Superior temporal gyrus (tissue), 1 donor: ENCODE measurements around the gene MAGI2.

Source experiments
- DNase-seq: peaks from one replicate; pipeline ENCODE4 v3.0.0-alpha.2; 2016; ENCODE audit errors: extremely low spot score

The MAGI2 gene

GRCh38 chr7:78095549-78095948 is 1357.9 kb downstream of the MAGI2 start:
- no peak for DNase-seq

DNA sequence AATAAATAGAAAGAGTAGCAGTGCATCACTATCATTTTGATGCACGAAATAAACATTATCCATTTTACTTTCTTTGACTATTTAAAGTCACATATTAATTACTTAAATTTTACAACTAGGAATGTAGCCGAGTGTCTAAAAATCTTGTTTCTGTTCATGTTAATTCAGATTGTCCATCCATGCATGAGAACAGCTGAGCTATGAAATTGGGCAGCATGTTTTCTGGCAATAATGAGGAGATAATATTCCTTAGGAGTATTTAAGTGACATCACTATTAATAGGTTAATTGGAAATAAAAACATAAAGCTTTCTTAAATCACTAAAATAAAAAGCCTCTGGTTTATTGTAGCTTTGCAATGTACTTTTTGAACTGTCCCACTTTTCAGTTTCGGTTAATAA is 1361.1 kb downstream of the MAGI2 start:
- DNase-seq = no peak

DNA sequence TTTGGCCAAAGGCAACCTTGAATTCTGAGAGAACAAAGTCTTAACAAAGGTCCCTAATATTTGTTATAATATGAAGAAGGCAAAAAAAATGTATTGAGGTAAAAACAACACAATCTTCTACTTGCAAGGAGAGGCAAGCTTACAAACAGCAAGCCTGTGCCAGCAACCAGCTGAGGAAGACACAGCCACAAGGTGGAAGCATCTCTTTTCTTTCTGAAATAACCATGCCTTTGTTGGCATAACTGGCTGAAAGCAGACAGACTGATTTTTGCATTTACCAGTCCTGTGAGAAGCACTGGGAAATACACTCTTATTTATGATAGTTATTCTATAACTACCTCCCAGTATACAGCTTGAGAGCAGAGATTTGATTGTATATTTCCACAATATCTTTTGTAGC is 1362.9 kb downstream of the MAGI2 start:
- DNase-seq = peak; percentile 73

DNA sequence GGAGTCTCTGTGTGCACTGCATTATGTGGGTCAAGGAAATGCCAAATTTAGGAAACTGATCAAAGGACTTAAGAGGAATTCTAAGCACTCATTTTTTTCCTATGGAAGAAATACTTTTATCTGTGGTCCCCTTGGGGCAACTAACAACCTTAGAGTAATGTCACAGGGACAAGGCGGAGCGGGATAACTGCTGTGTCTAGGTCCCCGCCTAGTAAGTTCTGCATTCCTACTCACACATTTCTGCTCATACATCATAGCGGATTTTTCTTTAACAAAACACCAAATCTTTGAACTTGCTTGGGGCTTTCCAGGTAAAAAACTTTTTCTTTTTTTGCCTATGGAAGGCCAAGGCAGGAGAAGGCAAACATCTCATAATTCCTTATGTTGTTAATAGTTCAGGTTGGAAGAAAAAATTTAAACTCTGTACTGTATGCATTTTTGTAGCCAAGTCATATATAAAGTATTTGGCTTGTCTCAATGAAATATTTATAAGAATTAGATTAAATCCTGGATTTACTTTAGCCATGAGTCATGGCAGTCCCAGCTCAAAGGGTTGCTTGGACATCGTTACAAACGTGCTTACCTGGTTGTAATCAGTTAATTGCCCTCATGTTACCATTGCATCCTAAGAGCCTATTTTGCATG is 1369.9 kb downstream of the MAGI2 start:
- DNase-seq = no peak

- DNase-seq = no peak
Observed at GRCh38 chr7:78082556-78082955, 1370.9 kb downstream of the MAGI2 start.

DNA sequence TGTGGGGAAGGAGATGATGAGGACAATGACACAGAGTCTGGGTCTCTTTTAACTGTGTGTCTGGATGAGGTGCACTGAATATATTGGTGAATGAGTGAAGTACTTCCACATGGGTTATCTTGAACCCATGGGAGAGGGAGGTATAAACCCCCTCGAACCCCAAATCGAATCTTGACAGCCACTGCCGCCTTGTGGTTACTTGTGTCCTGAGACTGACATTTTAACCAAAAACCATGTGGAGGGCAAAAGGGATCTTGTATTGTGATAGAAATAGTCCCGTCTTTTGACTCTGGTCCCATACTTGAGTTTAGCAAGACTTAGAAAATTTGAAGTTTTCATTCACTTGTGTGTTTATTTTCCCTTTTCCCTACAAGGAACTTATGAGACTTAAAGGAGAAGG is 1371.6 kb downstream of the MAGI2 start:
- DNase-seq = no peak

DNA sequence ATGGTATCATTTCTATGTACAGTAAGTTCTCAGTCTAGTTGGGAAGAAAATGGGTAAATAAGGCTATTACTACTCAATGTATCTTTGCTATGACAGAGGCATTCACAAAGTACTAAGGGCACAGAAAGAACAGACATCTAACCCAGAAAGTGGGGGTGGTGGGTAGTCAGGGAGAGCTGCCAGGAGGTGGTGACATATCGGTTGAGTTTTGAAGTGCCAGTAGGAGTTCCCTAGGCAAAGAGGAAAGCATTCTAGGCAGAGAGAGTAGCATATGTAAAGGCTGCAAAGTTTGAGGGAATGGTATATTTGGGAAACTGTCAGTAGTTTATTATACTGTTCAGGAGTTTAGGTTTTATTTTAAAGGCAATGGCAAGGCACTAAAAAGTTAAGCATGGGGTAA is 1372.1 kb downstream of the MAGI2 start:
- DNase-seq = no peak

- peak; percentile 60 for DNase-seq
Observed at GRCh38 chr7:78080811-78081210, 1372.7 kb downstream of the MAGI2 start.

GRCh38 chr7:78080241-78080640 is 1373.2 kb downstream of the MAGI2 start:
- DNase-seq = no peak

DNA sequence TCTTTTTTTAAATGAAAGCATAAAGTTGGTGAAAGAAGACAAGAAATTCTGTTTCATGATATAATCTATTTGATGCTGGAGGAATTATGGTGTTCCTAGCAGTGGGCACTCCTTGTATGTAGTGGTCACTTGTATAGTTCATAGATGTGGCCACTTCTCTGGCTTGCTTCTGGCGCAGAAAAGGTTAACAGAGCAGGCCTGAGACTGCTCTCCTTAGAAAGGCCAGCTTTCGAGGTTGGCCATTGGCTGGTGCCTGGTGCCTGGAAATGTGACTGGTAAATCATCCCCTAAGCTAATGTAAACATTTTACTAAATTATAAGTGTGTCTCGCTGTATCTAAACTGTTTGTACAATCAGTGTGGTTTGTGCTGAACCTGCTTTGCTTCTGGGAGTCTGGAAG is 1378.8 kb downstream of the MAGI2 start:
- no peak for DNase-seq

GRCh38 chr7:78073609-78074382 is 1379.7 kb downstream of the MAGI2 start:
- DNase-seq = no peak

GRCh38 chr7:78072201-78072590 is 1381.3 kb downstream of the MAGI2 start:
- no peak for DNase-seq

DNA sequence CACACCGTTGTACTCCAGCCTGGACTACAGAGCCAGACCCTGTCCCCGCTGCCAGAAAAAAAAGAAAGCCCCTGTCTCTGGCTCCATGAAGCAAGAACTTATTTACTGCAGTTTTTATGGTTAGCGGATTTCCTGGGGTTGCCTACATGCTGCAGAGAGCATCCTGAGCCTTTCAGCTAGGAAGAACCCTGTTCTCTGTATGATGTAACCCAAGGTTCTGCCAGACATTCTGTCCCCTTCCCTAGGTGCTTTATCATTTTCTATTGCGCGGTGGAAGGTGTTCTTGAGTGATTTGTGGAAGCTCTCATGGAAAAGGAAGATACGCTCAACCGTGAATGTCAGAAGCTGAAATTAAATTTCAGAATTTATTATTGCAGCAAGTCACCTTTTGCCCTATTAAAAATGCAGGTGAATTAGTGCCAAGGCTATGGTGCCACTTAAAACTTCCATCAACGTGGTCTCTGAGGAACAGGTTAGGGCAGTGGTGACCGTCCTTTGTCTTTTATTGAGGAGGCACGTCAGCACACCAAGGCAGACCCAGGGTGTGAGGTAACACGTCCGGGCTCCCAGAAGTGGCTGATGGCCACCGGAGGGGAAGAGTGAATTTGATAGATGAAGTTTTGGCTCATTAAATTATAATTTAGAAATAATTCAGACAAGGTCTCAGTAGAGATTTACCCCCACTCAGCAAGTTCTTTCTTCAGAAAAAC is 1381.8 kb downstream of the MAGI2 start:
- DNase-seq = no peak

- DNase-seq = no peak
Observed at GRCh38 chr7:78066599-78066998, 1386.9 kb downstream of the MAGI2 start.

- DNase-seq = no peak
Observed at GRCh38 chr7:78063758-78064157, 1389.7 kb downstream of the MAGI2 start.

DNA sequence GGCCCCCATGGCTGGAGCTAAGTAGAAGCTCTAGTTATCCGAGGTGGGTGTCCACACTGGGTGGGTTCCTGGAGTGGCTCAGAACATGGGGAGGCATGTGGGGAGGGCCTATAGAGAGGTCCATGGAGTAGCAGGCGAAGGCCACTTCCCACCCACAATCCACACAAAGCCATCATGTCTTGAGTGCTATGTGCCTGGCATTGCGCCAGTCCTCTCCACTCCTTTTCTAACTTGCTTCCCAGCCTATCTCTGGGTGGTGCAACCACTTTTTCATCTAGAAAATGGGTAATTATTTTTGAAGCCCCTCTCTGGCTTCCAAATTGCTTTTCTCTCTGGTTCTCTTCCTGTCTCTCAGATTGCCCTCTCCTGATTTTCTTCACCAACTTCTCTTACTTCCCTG is 1391.3 kb downstream of the MAGI2 start:
- no peak for DNase-seq

DNA sequence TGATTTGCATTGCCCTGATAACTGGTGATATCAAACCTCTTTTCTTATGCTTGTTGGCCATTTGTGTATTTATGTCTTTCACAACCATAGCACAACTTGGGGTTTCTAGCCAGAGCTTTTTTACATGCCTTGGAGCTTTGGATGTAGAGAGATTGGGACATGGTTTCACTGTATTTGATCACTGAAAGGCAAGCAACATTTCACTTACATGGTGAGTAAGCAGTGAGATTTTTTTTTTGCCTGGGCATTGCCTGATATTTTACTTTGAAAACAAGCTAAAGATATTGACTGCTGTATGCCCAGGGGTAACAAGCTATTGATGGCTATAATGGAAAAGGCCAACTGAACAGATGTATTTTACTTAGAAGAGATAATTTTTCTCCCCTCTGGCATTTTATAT is 1395.9 kb downstream of the MAGI2 start:
- DNase-seq = no peak

GRCh38 chr7:78055599-78055998 is 1397.9 kb downstream of the MAGI2 start:
- no peak for DNase-seq

DNA sequence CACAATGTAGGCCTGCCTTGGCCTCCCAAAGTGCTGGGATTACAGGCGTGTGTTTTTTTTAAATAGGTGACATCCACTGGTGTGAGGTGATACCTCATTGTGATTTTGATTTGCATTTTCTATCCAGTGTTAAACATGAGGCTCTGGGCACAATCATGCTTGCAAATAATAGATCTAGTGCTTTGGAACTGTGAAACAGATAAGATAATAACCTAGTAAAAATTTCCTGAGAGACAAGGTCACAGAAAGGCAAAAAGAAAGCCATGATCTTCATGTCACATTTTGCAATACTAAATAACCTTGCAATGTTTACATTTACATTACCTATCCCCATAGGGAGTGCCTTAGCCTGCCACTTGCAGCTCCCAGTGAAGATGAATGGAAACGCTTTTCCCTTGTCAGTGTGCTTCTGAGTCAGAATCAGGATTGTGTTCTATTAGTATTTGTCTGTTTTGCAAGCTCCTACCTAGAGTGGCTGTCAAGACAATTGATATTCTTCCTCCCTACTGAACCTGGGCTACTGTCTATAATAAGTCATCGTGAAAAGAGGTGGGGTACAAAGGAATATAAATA is 1398.4 kb downstream of the MAGI2 start:
- DNase-seq = no peak

GRCh38 chr7:78052112-78052511 is 1401.4 kb downstream of the MAGI2 start:
- no peak for DNase-seq

- DNase-seq = no peak
Observed at GRCh38 chr7:78047800-78048199, 1405.7 kb downstream of the MAGI2 start.

- DNase-seq = no peak
Observed at GRCh38 chr7:78043159-78043558, 1410.3 kb downstream of the MAGI2 start.

DNA sequence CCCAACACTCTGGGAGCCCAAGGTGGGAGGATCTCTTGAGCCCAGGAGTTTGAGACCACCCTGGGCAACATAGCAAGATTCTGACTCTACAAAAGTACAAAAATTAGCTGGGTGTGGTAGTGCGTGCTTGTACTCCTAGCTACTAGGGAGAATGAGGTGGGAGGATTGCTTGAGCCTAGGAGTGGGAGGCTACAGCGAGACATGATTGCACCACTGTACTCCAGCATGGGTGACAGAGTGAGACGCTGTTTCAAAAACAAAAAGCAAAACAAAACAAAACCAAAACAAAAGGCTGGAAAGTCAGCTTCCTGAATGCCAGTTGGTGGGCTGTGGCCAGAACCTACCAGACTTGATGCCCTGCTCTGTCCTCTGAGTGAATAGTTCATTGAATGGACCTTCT is 1412.0 kb downstream of the MAGI2 start:
- DNase-seq = no peak
